Superior temporal gyrus (tissue), 1 donor: ENCODE data around the gene KIAA1671.
A peak's percentile ranks its signal among the peaks of the same experiment; 100 is the strongest.

Source experiments
- DNase-seq: peaks from one replicate; pipeline ENCODE4 v3.0.0-alpha.2; 2016; ENCODE audit errors: extremely low spot score

KIAA1671 gene

GRCh38 chr22:25068707-25069106 lies 116.2 kb downstream of the KIAA1671 start:
- no peak for DNase-seq

GRCh38 chr22:25069426-25069757 lies 116.9 kb downstream of the KIAA1671 start:
- DNase-seq = no peak

GRCh38 chr22:25069758-25070481 lies 117.4 kb downstream of the KIAA1671 start:
- DNase-seq = no peak

GRCh38 chr22:25070956-25071355 lies 118.4 kb downstream of the KIAA1671 start:
- no peak for DNase-seq

GRCh38 chr22:25071720-25072119 lies 119.2 kb downstream of the KIAA1671 start:
- DNase-seq = no peak

GRCh38 chr22:25072406-25072805 lies 119.9 kb downstream of the KIAA1671 start:
- no peak for DNase-seq

- DNase-seq = no peak
These were observed 123.8 kb downstream of the KIAA1671 start for GRCh38 chr22:25076336-25076735.

- no peak for DNase-seq
These were observed 124.5 kb downstream of the KIAA1671 start for GRCh38 chr22:25077056-25077455.

- DNase-seq = no peak
These were observed 125.4 kb downstream of the KIAA1671 start for GRCh38 chr22:25077964-25078363.

- DNase-seq = no peak
These were observed 126.1 kb downstream of the KIAA1671 start for GRCh38 chr22:25078591-25078990.

GRCh38 chr22:25080855-25081254 lies 128.3 kb downstream of the KIAA1671 start:
- no peak for DNase-seq

GRCh38 chr22:25081409-25081824 lies 128.9 kb downstream of the KIAA1671 start:
- DNase-seq = no peak

GRCh38 chr22:25082096-25082495 lies 129.6 kb downstream of the KIAA1671 start:
- DNase-seq = no peak

GRCh38 chr22:25083056-25083806 lies 130.7 kb downstream of the KIAA1671 start:
- no peak for DNase-seq

GRCh38 chr22:25083807-25084200 lies 131.3 kb downstream of the KIAA1671 start:
- no peak for DNase-seq

GRCh38 chr22:25084405-25085107 lies 132.0 kb downstream of the KIAA1671 start:
- DNase-seq = no peak

GRCh38 chr22:25085156-25085555 lies 132.6 kb downstream of the KIAA1671 start:
- DNase-seq = no peak

GRCh38 chr22:25085930-25086901 lies 133.7 kb downstream of the KIAA1671 start:
- no peak for DNase-seq

- DNase-seq = no peak
These were observed 134.4 kb downstream of the KIAA1671 start for GRCh38 chr22:25086902-25087282.

GRCh38 chr22:25090225-25090890 lies 137.8 kb downstream of the KIAA1671 start:
- no peak for DNase-seq

- peak; percentile 73 for DNase-seq
These were observed 138.9 kb downstream of the KIAA1671 start for GRCh38 chr22:25091458-25091857.
